Measurements from ENCODE around the gene STAU1.
A peak's percentile ranks its signal among the peaks of the same experiment; 100 is the strongest.
"Not testable (repeated sequence)": the region's sequence is repeated elsewhere in the genome, so short reads cannot be mapped to it uniquely, and the experiment has no call there.

Gene STAU1

DNA sequence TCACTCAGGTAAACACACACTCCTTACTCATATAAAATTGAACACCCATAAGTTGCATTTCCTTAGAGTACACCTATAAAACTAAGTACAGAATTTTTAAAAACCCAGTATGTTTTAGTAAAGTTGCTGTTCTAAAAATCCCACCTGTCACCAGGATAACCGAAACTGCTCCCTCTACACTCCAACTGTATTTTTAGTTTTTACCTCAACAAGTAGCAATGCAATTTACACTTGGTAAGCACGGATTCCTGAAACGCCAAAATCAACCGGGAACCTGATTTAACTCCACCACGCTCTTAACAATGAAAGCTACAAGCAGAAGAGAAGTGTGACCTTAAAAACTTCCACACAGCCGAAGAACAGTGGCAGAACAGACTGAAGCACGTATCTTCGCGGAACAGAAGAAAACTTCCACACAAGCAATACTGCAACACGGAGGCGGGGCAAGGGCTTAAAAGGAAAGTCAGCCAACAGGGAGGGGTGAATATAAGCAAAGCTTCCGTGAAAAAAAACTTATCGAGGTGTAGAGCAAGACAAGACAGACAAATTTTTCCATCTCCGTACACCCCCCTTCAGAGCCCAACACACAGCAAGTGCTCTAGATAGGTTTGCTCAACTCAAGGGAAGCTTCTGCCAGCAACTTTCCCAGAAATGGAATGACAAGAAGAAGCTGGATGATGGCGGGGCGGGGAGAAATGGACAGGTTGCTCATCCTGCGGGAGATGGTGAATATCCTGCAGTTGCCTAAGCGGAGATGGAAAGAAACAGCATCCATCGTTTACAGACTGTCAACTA is 1.4 kb downstream of the STAU1 start:
- in situ Hi-C loops (cut with MboI; ENCODE audit: low pct_unique_long_range_greater_than_20kb, low sequenced_read_pairs, unreplicated experiment): no loop called here
- TF ChIP-seq, protein P1, sequence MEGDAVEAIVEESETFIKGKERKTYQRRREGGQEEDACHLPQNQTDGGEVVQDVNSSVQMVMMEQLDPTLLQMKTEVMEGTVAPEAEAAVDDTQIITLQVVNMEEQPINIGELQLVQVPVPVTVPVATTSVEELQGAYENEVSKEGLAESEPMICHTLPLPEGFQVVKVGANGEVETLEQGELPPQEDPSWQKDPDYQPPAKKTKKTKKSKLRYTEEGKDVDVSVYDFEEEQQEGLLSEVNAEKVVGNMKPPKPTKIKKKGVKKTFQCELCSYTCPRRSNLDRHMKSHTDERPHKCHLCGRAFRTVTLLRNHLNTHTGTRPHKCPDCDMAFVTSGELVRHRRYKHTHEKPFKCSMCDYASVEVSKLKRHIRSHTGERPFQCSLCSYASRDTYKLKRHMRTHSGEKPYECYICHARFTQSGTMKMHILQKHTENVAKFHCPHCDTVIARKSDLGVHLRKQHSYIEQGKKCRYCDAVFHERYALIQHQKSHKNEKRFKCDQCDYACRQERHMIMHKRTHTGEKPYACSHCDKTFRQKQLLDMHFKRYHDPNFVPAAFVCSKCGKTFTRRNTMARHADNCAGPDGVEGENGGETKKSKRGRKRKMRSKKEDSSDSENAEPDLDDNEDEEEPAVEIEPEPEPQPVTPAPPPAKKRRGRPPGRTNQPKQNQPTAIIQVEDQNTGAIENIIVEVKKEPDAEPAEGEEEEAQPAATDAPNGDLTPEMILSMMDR (IDR thresholded peaks at IDR 0.05; ENCODE audit: extremely low read depth, insufficient read depth, missing control alignments): no peak
- DNase-seq (ENCODE audit: low spot score): peak; percentile 70

DNA sequence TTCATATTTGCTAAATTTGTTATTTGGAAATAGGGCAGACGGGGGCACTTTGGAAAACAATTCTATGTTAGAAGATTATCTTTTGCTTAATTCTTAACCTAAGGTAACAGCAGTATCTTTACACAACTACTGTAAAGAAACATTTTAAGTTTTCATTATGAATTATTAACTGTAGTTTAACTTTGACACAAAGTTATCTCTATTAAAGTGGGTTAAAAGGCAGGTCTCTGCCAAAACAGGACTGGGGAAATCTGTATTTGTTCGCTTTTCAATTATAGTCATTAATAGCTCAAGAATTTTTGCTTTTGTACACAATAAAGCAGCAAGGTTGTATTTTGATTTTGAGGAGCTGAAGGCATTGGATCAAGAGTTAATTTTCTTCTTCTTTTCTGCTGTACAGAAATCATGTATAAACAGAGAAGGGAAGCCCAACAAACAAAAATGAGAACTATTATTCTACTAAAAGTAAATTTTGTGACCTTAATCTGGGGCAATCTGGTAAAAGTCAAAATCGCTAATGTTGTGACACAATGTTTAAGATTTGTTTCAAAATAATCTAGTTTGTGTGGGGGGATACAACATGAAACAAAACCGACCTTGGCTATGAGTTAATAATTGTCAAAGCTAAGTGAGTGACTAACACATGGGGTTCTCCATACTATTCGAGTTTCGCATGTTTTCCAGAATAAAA is 2.9 kb downstream of the STAU1 start:
- no peak for DNase-seq (ENCODE audit: low spot score)
- in situ Hi-C loops (cut with MboI; ENCODE audit: low pct_unique_long_range_greater_than_20kb, low sequenced_read_pairs, unreplicated experiment): no loop called here
- TF ChIP-seq, protein P1 (IDR thresholded peaks at IDR 0.05; ENCODE audit: extremely low read depth, insufficient read depth, missing control alignments): no peak

DNA sequence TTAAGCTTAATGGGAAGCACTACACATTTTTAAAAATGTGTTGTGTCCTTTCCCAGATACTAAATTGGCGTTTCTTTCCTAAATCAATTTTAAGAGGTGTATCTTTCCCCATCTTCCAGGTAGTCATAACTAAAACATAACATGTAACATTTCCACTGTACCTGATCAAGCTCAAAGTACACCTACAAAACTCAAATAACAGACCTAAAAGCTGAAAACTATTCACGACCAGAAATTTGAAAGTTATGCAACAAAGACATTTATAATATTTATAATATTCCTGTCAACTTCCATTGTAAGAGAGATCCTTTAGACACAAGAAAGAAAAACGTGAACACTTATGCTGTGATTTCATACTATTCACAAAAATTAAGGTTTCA is 3.5 kb downstream of the STAU1 start:
- in situ Hi-C loops (cut with MboI; ENCODE audit: low pct_unique_long_range_greater_than_20kb, low sequenced_read_pairs, unreplicated experiment): no loop called here
- TF ChIP-seq, protein P1 (IDR thresholded peaks at IDR 0.05; ENCODE audit: extremely low read depth, insufficient read depth, missing control alignments): no peak

DNA sequence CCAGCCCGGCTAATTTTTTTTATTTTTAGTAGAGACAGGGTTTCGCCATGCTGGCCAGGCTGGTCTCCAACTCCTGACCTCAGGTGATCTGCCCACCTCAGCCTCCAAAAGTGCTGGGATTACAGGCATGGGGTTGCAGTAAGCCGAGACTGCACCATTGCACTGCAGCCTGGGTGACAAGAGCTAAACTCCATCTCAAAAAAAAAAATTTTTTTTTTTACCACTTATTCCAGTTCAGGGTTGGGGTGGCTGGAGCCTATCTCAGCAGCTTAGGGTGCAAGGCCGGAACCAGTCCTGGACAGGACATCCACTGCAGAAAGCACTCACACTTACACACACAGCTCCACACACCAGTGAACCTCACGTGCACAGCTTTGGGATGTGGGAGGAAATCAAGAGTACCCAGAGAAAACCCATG is 4.0 kb downstream of the STAU1 start:
- in situ Hi-C loops (cut with MboI; ENCODE audit: low pct_unique_long_range_greater_than_20kb, low sequenced_read_pairs, unreplicated experiment); DNase-seq (ENCODE audit: low spot score): not testable (repeated sequence)

More for the DNA sequence above, 3.5 kb downstream of the STAU1 start:
- no peak for DNase-seq (ENCODE audit: low spot score)

DNA sequence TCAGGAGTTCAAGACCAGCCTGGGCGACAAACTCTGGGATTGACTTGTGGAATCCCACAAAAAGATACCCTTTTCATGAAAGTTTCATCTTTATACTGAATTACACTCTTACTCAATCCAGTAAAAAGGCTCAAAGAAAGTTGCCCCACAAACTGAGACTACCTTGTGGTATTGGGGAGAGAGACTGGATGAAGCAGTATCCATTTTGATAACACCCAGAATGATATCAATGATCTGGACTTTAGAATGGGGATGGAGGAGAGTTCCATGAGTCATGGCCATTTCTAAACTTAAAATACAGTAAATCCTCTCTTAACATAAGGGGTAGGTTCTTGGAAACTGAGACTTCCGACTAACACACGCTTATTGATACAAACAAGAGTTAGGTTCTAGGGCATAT is 4.7 kb downstream of the STAU1 start:
- TF ChIP-seq, protein P1 (IDR thresholded peaks at IDR 0.05; ENCODE audit: extremely low read depth, insufficient read depth, missing control alignments): no peak
- in situ Hi-C loops (cut with MboI; ENCODE audit: low pct_unique_long_range_greater_than_20kb, low sequenced_read_pairs, unreplicated experiment): no loop called here

DNA sequence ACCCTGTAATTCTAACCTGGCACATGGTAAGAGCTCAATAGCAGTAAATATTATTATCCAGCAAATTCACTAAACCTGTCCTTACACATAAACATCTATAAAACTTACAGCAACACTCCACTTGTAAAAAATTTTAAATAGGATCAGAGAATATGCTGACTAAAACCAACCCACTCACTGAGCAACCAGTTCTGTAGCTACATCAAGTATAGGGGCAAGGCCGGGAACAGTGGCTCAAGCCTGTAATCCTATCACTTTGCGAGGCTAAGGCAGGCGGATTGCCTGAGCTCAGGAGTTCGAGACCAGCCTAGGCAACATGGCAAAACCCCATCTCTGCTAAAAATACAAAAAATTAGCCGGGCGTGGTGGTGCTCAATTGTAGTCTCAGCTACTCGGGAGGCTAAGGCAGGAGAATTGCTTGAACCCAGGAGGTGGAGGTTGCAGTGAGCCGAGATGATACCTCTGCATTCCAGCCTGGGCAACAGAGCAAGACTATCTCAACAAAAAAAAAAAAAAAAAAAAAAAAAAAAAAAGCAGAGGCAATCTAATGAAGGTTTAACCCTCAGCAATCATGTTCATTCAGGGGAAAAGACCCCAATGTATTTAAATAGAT is 6.8 kb downstream of the STAU1 start:
- no peak for DNase-seq (ENCODE audit: low spot score)
- in situ Hi-C loops (cut with MboI; ENCODE audit: low pct_unique_long_range_greater_than_20kb, low sequenced_read_pairs, unreplicated experiment): no loop called here
- TF ChIP-seq, protein P1 (IDR thresholded peaks at IDR 0.05; ENCODE audit: extremely low read depth, insufficient read depth, missing control alignments): no peak

More for the DNA sequence above, 4.7 kb downstream of the STAU1 start:
- no peak for DNase-seq (ENCODE audit: low spot score)
